GM21367 (cell line): ENCODE measurements around the gene SYTL3.
"Not testable (repeated sequence)": the region's sequence is repeated elsewhere in the genome, so short reads cannot be mapped to it uniquely, and the experiment has no call there.

ENCODE experiments used
- ATAC-seq: cut with Tn5 transposase; IDR thresholded peaks from one replicate; pipeline ENCODE4 v1.9.1; 2021; ENCODE audit not compliant: unreplicated experiment

Gene SYTL3

GRCh38 chr6:158661156-158661685 lies 11.4 kb downstream of the SYTL3 start:
- ATAC-seq = no peak

GRCh38 chr6:158662607-158662953 lies 12.7 kb downstream of the SYTL3 start:
- no peak for ATAC-seq

DNA sequence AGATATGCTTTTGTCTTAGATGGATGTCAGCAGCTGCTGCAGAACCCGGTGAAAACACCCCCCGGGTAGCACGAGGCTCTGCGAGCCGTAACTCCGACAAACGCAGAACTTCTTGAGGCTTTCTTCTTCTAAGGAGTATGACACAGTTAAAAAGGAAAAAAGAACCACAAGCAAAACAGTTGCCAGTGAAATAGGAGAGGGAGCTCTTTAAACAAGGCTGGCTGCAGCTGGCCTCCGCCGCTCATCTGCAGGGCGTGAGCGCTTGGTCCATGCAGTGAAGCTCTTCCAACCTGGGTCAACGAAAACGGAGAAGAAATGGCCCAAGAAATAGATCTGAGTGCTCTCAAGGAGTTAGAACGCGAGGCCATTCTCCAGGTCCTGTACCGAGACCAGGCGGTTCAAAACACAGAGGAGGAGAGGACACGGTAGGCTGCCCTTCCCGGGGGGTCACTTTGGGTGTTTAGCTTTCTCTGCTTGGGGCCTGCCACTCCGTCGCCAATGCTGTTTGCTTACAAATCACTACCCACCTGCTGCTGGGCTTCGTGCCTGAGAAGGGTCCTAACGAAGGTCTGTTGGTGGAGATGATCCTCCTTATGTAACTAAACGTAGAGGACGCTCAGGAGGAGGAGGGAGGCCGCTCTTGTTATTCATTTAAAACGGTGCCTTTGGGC lies 13.2 kb downstream of the SYTL3 start:
- ATAC-seq = no peak

GRCh38 chr6:158663625-158664165 lies 13.8 kb downstream of the SYTL3 start:
- ATAC-seq = no peak

DNA sequence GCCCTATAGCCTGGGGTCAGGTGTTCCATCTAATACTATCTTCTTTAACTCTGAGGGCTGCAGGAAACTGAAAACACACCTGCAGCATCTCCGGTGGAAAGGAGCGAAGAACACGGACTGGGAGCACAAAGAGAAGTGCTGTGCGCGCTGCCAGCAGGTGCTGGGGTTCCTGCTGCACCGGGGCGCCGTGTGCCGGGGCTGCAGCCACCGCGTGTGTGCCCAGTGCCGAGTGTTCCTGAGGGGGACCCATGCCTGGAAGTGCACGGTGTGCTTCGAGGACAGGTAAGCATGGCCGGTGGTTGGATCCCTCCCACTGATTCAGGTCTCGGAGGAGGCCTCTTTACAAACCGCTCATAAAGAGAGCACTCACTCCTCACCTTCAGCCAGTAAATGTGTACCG lies 15.5 kb downstream of the SYTL3 start:
- no peak for ATAC-seq

GRCh38 chr6:158666628-158667359 lies 16.9 kb downstream of the SYTL3 start:
- ATAC-seq = no peak

- ATAC-seq = no peak
These were observed 17.6 kb downstream of the SYTL3 start for GRCh38 chr6:158667360-158667981.

DNA sequence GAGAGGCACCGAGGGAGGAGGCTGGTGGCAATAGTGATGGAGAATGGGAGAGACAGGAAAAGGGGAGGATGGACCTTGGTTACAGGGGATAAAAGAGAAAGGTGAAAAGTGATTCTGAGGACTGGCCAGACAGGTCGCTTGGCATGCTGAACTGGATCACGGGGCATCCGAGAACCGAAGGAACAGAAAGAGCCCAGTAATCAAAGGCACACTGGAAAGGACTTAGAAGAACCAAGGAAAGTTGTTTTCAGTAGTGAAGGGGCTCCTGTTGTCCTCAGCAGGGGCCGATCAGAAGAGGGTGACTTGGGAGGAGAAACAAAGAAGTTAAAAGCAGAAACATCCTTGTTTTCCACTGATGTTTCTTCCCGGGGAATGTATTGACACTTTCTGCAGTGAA lies 18.9 kb downstream of the SYTL3 start:
- ATAC-seq = no peak

DNA sequence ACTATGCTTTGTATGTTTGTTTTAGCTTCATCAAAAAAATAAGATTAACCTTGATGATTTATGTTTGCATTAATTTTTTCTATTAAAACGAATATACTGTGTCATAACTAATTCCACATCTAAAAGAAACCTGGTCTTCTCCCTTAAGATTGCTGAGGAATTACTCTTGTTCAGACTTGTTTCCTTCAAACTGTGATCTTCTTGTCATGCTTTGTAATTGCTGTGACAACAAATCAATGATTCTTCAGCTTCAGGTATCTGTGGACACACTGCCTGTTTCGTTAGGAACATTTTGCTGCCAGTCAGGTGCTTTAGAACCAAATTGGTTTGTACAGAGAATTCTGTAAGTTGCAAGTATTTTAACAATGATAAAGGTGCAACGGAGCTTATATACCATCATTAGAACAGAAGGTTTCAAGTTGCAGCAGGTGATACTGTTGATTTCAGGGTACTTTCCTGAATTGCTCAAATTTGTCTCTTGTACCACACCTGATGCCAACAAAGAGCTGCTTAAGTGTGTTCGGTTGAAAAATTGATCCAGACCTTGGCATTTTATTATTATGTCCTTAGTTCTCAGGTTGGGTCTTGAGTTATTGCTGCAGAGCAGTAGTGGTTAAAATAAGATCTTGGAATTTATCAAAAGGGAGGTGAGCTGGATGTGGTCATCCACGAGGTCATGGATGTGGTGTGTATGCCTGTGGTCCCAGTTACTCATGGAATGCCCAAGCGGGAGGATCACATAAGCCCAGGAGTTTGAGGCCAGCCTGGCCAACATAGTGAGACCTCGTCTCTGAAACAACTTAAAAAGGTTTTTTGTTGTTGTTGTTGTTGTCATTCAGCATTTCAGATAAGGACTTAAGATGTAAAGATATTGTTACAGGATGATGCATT lies 19.5 kb downstream of the SYTL3 start:
- no peak for ATAC-seq

- not testable (repeated sequence) for ATAC-seq
These were observed 22.3 kb downstream of the SYTL3 start for GRCh38 chr6:158672119-158672518.

DNA sequence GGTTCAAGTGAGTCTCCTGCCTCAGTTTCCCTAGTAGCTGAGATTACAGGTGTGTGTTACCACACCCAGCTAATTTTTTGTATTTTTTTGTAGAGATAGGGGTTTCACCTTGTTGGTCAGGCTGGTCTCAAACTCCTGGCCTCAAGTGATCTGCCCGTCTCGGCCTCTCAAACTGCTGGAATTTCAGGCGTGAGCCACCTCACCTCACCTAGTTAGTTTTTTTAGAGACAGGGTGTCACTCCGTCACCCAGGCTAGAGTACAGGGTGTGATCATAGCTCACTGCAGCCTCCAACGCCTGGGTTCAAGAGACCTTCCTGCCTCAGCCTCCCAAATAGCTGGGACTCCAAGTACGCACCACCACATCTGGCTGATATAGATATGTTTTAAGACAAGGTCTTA lies 22.9 kb downstream of the SYTL3 start:
- no peak for ATAC-seq

DNA sequence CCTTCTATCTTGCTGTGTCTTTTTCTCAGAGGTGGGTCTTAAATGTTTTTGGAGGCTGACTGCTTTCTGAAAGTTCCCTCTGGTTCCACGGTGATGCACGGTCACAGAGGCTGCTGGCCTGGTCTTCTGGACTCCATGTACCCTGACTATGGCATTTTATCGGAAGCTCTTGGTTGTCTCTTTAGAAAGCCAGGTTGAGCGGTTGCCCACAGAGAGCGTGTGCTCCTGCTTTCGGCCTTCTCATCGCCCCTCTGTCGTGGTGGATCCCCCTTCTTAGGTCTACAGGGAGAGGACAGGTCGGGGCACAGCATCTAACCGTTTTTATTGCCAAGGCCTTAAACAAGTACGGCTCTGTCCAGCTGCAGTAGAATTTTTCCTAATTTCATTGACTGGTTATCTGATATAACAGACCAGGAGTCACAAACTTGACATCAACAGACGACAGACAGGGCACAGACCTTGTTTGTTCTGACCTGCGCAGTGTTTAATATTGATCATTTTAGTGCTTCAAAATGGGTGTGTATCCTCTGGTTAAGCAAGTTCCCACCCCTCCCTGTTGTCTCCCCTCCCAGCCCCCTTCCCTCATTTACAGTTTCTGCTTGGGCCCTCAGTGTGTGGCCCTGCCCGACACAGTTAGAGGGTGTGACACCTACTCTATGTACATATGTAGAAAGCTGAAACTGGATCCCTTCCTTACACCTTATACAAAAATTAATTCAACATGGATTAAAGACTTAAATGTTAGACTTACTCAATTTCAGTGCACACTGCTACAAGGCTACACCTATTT lies 24.7 kb downstream of the SYTL3 start:
- ATAC-seq = no peak

DNA sequence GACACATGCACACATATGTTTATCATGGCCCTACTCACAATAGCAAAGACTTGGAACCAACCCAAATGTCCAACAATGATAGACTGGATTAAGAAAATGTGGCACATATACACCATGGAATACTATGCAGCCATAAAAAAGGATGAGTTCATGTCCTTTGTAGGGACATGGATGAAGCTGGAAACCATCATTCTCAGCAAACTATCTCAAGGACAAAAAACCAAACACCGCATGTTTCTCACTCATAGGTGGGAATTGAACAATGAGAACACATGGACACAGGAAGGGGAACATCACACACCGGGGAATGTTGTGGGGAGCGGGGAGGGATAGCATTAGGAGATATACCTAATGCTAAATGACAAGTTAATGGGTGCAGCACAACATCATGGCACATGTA lies 27.2 kb downstream of the SYTL3 start:
- not testable (repeated sequence) for ATAC-seq

DNA sequence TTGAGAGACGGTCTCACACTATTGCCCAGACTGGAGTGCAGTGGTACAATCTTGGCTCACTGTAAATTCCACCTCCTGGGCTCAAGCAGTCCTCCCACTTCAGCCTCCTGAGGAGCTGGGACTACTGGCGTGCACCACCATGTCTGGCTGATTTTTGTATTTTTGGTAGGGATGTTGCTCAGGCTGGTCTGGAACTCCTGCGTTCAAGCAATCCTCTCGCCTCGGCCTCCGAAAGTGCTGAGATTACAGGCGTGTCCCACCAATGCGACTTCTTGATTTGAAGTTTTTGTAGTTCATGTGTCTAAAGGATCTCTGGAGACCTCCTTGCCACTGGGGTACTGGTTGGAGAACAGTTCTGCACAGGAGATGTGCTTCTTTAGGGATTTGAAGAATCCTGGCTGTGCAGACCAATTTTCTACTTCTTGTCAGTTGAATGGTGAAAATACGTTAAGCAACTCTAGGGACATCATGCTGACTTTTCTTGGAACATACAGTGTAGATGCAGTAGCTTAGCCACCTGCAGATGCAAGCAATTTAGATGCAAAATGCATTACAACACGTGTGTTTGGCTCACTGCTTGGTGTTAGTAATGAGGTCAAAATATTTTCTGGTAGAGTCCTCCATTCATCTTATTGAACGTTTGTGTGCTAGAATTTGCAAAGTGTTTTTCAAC lies 28.2 kb downstream of the SYTL3 start:
- no peak for ATAC-seq

DNA sequence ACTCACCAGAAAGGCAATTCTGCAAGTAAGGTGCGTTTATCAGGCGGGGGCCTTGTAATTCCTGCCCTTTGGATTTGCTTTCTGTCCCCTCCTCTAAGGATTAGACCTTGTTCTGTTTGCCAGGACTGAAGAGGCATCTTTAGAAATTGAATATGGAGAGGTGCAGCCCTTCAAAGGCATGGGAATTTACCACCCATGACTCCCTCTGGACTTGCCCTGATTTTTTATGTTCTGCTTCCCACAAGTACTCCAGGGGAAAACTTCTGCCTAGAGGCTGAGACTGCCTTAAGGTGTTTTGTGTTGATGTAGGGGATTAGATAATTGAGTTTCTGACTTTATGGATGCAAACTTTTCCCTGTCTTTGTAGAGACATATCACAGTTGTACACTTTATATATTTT lies 30.2 kb downstream of the SYTL3 start:
- ATAC-seq = no peak

GRCh38 chr6:158680481-158680880 lies 30.6 kb downstream of the SYTL3 start:
- ATAC-seq = no peak

DNA sequence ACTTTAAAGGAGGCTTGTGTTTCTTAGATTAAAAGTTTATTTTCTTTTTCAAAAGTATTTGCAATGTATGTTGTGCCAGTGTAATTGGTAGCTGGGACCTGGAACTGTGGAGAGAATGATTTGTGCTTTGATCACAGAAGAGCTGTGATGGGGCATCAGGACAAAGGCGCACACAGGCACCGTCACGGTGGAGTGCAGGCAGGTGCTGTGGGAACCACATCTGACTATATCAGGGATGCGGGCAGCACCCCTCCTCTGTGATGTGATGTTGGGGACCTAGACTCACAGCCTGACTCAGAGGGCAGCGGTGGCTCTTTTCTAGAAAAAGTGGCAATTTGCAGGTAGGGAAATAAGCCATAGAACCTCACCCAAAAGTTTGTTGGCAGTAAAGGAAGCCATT lies 34.5 kb downstream of the SYTL3 start:
- no peak for ATAC-seq

GRCh38 chr6:158684745-158685324 lies 35.0 kb downstream of the SYTL3 start:
- no peak for ATAC-seq

- no peak for ATAC-seq
These were observed 36.5 kb downstream of the SYTL3 start for GRCh38 chr6:158686311-158686710.
